ENCODE measurements around the gene TNS1. TPM values are rescaled to one million over a fixed set of nuclear protein-coding genes. Genes with fewer than 3 reads are reported as not detected.

Gene TNS1
- total and polyA plus RNA-seq, 2 donors (not counting 1 experiment from before 2014, with no cell fraction given): 0.10 to 0.86 TPM

GRCh38 chr2:217830807-217831206, 172.0 kb downstream of the TNS1 start:
- POLR2A ChIA-PET: no interaction called here
- 100% methylated on average over 3 of the region's 6 CpGs for WGBS (ENCODE audit: insufficient coverage)
- ATAC-seq (ENCODE audit: low read depth): no peak

GRCh38 chr2:217830061-217830460, 172.7 kb downstream of the TNS1 start:
- H3K9me3 ChIP-seq (ENCODE audit: control extremely low read depth in 1 of 3, control insufficient read depth in 2 of 3, insufficient read depth in 1 of 3, low read length in 2 of 3): peaks cover 0 to 3% (median 0%) of the 10 kb centered on the region in 3 donors
- WGBS (ENCODE audit: insufficient coverage): 92% methylated on average over 9 of the region's 9 CpGs
- no peaks in the 10 kb centered on the region for H3K4me1 ChIP-seq (ENCODE audit: control insufficient read depth in 2 of 2, insufficient read depth in 2 of 2, low read length in 2 of 2)
- H3K27me3 ChIP-seq (replicated peaks in 1 of 4; ENCODE audit: control extremely low read depth in 1 of 4, control insufficient read depth in 3 of 4, insufficient read depth in 4 of 4, low read length in 3 of 4): no peaks in the 10 kb centered on the region
- ATAC-seq (ENCODE audit: low read depth): no peak
- no peaks in the 10 kb centered on the region for H4K20me1 ChIP-seq (ENCODE audit: control insufficient read depth, insufficient read depth, low read length, poor library complexity, severe bottlenecking)
- no peak overlapping the region for H3K4me3 Mint-ChIP-seq
- no peaks in the 10 kb centered on the region for H3K9me3 Mint-ChIP-seq (ENCODE audit: insufficient read depth)
- ChIA-PET POLR2A (no interaction called here), CTCF (interaction anchor here (2.0 kb wide), 1 partner anchor 44 kb away, joined by 4 read pairs; no protein-coding TSS in a partner anchor)
- no peak overlapping the region for H3K27ac ChIP-seq (ENCODE audit: low read length in 2 of 2)
- no peak overlapping the region for H3K4me2 ChIP-seq (replicated peaks; ENCODE audit: low read depth, low read length, poor library complexity, severe bottlenecking)
- no peak for TF ChIP-seq CTCF (IDR thresholded peaks at IDR 0.05)
- TF ChIP-seq EZH2 (IDR thresholded peaks at IDR 0.05; ENCODE audit: borderline replicate concordance, insufficient read depth, low read depth, low read length, poor library complexity, severe bottlenecking): no peak
- H3K79me2 ChIP-seq (ENCODE audit: control insufficient read depth, insufficient read depth, low read length): no peaks in the 10 kb centered on the region
- H3K27me3 Mint-ChIP-seq: peaks cover 4% of the 10 kb centered on the region
- H3K4me1 Mint-ChIP-seq: no peaks in the 10 kb centered on the region
- H3K27ac Mint-ChIP-seq: no peak overlapping the region
- no peak for DNase-seq
- intact Hi-C loops (cut with micrococcal nuclease): no loop called here
- H3K36me3 ChIP-seq (replicated peaks in 1 of 2; ENCODE audit: control extremely low read depth in 1 of 2, control insufficient read depth in 1 of 2, extremely low read depth in 1 of 2, insufficient read depth in 2 of 2, low read length in 1 of 2): no peaks in the 10 kb centered on the region
- H3K9ac ChIP-seq (ENCODE audit: low read length): no peak overlapping the region
- no peak overlapping the region for H3K4me3 ChIP-seq (ENCODE audit: control extremely low read depth in 1 of 5, extremely low read depth in 1 of 5, insufficient read depth in 1 of 5, low read depth in 2 of 5, low read length in 4 of 5)
- H2AFZ ChIP-seq (ENCODE audit: insufficient read depth, low read depth, low read length, poor library complexity, severe bottlenecking): no peak overlapping the region

More at GRCh38 chr2:217830807-217831206, 172.0 kb downstream of the TNS1 start:
- peaks cover 0 to 3% (median 0%) of the 10 kb centered on the region in 3 donors for H3K9me3 ChIP-seq (ENCODE audit: control extremely low read depth in 1 of 3, control insufficient read depth in 2 of 3, insufficient read depth in 1 of 3, low read length in 2 of 3)
- H3K4me2 ChIP-seq (replicated peaks; ENCODE audit: low read depth, low read length, poor library complexity, severe bottlenecking): no peak overlapping the region
- H3K36me3 ChIP-seq (replicated peaks in 1 of 2; ENCODE audit: control extremely low read depth in 1 of 2, control insufficient read depth in 1 of 2, extremely low read depth in 1 of 2, insufficient read depth in 2 of 2, low read length in 1 of 2): no peaks in the 10 kb centered on the region
- intact Hi-C loops (cut with micrococcal nuclease): no loop called here
- Mint-ChIP-seq H3K9me3 (ENCODE audit: insufficient read depth) (no peaks in the 10 kb centered on the region), H3K27ac (no peak overlapping the region), H3K27me3 (peaks cover 4% of the 10 kb centered on the region), H3K4me3 (no peak overlapping the region), H3K4me1 (no peaks in the 10 kb centered on the region)
- no peak overlapping the region for H3K4me3 ChIP-seq (ENCODE audit: control extremely low read depth in 1 of 5, extremely low read depth in 1 of 5, insufficient read depth in 1 of 5, low read depth in 2 of 5, low read length in 4 of 5)
- TF ChIP-seq CTCF (IDR thresholded peaks at IDR 0.05) (no peak), EZH2 (IDR thresholded peaks at IDR 0.05; ENCODE audit: borderline replicate concordance, insufficient read depth, low read depth, low read length, poor library complexity, severe bottlenecking) (no peak)
- no peak overlapping the region for H3K27ac ChIP-seq (ENCODE audit: low read length in 2 of 2)
- no peaks in the 10 kb centered on the region for H4K20me1 ChIP-seq (ENCODE audit: control insufficient read depth, insufficient read depth, low read length, poor library complexity, severe bottlenecking)
- H3K4me1 ChIP-seq (ENCODE audit: control insufficient read depth in 2 of 2, insufficient read depth in 2 of 2, low read length in 2 of 2): no peaks in the 10 kb centered on the region
- no peak overlapping the region for H3K9ac ChIP-seq (ENCODE audit: low read length)
- H3K27me3 ChIP-seq (replicated peaks in 1 of 4; ENCODE audit: control extremely low read depth in 1 of 4, control insufficient read depth in 3 of 4, insufficient read depth in 4 of 4, low read length in 3 of 4): no peaks in the 10 kb centered on the region
- DNase-seq: no peak
- H3K79me2 ChIP-seq (ENCODE audit: control insufficient read depth, insufficient read depth, low read length): no peaks in the 10 kb centered on the region
- CTCF ChIA-PET: interaction anchor here (2.0 kb wide), 1 partner anchor 45 kb away, joined by 4 read pairs; no protein-coding TSS in a partner anchor
- H2AFZ ChIP-seq (ENCODE audit: insufficient read depth, low read depth, low read length, poor library complexity, severe bottlenecking): no peak overlapping the region

All from B cell (primary cell).